Suppressor macrophage (primary cell): ENCODE measurements around the gene GARIN3.
"Not testable (repeated sequence)": the region's sequence is repeated elsewhere in the genome, so short reads cannot be mapped to it uniquely, and the experiment has no call there.

Experiments used
- DNase-seq, 4 experiments: peaks; one replicate each; pipeline ENCODE4 v3.0.0-alpha.2; 2020 to 2022

GARIN3 gene

DNA sequence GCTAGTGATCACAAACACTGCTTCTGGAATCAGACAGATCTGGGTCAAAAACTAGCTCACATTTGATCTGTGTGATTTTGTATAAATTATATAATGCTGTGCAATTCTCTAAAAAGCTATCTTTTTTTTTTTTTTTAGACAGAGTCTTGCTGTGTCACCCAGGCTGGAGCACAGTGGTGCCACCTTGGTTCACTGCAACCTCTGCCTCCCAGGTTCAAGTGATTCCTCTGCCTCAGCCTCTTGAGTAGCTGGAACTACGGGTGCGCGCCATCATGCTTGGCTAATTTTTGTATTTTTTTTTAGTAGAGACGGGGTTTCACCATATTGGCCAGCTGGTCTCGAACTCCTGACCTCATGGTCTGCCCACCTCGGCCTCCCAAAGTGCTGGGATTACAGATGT, 19.1 kb upstream of the GARIN3 start:
- not testable (repeated sequence) for DNase-seq

- DNase-seq: no peak
Measured at GRCh38 chr5:157184117-157184670, 18.1 kb upstream of the GARIN3 start.

- no peak for DNase-seq
Measured at GRCh38 chr5:157182143-157182757, 16.2 kb upstream of the GARIN3 start.

GRCh38 chr5:157180374-157181264, 14.6 kb upstream of the GARIN3 start, which contains the start of gene ITK:
TSS of gene ITK (plus strand) at chr5:157180840. CDS start at chr5:157180978, 138 bp downstream.
- DNase-seq: no peak

GRCh38 chr5:157178966-157179365, 12.9 kb upstream of the GARIN3 start:
- no peak for DNase-seq

DNA sequence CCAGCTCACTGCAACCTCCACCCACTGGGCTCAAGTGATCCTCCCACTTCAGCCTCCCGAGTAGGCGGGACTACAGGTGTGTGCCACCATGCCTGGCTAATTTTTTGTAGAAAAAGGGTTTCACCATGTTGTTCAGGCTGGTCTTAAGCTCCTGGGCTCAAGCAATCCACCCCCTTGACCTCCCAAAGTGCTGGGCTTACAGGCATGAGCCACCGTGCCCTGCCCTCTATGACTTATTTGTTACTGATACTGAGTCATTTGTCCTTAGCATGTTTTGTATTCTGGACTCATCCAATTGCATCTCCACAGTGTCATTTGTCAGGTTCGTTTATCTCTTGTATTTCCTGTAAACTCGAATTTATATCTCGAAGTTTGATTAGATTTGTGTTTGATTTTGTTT, 11.9 kb upstream of the GARIN3 start:
- DNase-seq: peak in 3 of 4 experiments; percentile 5 to 7 (median 6)

DNA sequence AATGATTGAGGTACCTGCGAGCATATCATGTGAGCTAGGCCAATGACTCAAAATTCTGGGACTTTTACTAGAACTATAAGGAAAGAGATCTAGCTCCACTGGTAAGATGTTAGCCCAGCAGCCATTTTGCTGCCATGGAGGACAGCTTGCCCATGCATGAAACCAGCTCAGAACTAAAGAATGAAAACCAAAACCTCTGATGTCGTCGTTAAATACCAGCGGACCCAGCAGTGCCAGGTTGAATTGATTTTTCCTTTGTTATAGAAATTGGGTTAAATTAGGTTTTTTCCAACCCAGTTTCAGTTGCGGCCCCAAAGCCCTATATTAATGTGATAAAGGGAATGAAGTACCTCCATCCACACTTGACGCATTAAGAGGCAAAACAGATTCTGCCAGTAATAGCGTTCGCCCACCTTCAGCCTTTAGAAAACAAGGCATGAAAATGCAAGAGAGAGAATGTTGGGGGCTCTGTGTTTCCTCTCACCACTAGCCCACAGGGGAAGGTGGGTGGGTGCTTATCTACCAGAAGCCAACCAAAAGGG, 9.1 kb upstream of the GARIN3 start:
- DNase-seq: no peak

DNA sequence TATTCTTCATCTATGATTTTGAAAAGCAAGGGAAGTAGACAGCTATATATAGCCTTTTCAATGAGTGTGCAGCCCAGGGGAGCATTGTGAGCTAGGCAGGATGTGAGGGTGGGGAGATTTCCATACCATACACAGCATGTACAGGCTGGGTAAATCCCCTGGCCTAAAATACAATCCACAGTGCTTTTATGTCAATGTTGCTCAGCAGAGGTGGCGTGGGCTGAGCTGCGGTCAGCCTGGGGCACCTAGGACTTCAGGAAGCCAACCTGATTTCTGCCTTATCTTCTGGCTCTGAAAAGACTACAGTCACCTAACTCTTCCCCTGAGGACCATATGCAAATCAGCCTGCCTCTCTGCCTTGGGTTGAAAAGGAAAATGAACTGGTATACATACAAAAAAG, 6.3 kb upstream of the GARIN3 start:
- peak in 2 of 4 experiments; percentile 3 to 12 for DNase-seq

- DNase-seq: no peak
Measured at GRCh38 chr5:157168286-157168685, 2.2 kb upstream of the GARIN3 start.

GRCh38 chr5:157167214-157167621, 1.2 kb upstream of the GARIN3 start:
- DNase-seq: no peak

DNA sequence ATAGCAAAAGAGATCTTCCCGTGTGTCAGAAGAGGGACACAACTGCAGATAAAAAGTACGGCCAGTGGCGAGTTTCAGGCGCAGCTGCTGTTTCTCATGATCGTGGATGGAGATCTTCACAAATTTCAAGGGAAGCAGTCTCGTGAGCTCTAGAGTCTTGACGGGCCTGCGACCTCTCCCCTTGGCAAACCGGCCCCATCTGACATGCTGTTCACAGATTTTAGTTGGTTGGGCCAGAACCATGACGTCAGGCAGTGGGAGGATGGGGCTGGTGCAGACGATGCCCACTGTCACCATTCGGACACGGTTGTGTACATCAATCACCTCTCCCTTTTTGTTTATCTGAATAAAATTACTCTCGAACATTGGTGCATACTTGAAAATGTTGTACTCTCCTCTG, 396 bp downstream of the GARIN3 start:
- DNase-seq: no peak

DNA sequence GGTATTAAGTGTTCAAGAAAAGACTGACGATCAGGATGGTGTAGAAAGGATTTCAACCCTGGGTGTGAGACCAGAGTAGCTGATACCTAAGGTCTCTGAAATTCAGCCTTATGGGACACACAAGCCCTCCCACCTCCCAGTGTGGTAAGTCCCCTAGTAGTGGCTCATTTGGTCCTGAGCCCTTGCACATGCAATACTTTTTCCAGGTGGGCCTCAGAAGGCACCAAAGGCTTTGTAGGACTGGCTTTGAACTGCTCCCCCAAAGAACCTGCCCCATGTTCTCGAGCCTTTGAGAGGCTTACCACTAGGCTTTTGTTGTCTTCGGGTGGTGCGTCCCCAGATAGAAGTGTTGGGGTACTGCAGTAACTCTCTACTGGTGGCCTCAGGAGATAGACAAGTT, 803 bp downstream of the GARIN3 start:
- no peak for DNase-seq

GRCh38 chr5:157164521-157164920, 1.5 kb downstream of the GARIN3 start:
- DNase-seq: no peak

DNA sequence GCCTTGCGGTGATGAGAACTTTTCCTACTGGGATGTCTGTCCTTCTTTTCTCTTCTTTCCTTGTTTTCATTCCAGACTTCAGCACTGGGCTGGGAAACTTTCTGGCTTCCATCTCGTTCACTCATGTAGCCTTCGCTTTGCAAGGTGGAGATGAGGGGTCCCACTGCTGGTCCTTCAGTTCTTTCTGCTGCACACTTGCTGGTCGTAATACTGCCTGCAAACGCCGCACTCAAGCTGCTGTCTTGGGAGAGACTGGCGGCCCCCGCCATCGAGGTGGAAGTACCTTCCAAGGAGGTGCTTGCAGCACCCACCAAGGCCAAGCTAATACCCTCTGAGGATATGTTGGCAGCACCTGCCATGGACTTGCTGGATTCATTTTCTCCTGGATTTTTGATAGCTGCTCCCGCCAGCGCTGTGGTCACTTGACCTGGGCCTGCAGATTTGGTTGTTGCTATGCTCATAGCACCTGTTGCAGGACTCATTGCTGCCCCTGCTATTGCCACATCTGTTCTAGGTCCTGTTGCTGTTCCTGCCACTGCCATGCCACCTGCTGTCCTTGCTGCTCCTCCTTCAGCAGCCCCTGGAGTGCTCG, 3.0 kb downstream of the GARIN3 start:
- DNase-seq: no peak

DNA sequence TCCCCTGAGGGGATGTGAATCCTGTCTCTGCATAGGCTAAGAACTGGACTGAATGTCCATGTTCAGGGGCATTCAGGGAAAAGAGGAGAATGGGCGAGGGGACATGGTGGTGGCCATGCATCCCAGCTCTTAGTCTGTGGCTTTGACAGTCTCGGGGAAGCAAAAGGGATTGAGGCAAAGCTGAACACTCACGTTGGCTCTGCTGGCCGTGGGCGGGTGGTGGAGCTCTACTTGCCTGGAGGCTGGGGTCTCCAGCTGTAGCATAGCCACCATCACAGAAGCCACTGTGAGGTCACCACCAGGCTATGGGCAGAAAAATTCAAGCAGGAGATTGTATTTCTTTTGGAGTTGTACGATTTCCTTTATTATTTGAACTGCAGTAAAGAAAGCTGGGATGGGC, 4.1 kb downstream of the GARIN3 start:
- DNase-seq: no peak

GRCh38 chr5:157160001-157160400, 6.1 kb downstream of the GARIN3 start:
- no peak for DNase-seq

- no peak for DNase-seq
Measured at GRCh38 chr5:157159209-157159751, 6.8 kb downstream of the GARIN3 start.

DNA sequence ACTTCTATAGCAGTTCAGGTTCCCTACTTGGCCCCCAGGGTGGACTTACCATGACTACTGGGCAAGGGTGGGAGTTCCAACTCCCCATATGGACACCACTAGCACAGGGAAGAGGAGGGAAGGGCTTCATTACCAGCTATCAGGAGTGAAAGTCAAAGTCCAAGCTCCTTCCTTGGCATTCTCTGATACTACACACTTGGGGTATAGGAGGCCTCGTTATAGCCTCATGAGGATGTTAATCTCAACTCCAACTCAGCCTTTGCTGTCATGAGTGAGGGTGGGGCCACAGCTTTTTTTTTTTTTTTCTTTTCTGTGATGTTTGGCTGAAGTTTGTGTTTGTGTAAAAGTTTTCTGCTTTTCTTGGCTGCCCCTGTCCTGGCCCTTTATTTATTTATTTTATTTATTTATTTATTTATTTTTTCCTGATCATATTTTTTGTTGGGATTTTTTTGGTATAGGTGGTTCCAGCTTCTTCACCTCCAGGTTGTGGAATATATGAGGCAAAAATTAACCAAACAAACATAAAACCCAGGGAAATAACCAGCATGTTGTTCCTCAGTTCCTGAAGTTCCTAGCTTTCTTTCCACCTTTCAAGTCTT, 8.7 kb downstream of the GARIN3 start:
- DNase-seq: no peak

GRCh38 chr5:157155297-157155696, 10.8 kb downstream of the GARIN3 start:
- DNase-seq: no peak

GRCh38 chr5:157150995-157151394, 15.1 kb downstream of the GARIN3 start:
- no peak for DNase-seq

GRCh38 chr5:157148734-157149615, 17.1 kb downstream of the GARIN3 start:
- peak; percentile 78 to 88 (median 87) for DNase-seq
